ENCODE data around the gene TMEM204. TPM values are rescaled to one million over a fixed set of nuclear protein-coding genes. Genes with fewer than 3 reads are reported as not detected.

TMEM204 gene
- total RNA-seq, 5 donors from 2014 or later (not counting 1 experiment from before 2014, with no cell fraction given) = 33.1 to 158 (median 115) TPM

GRCh38 chr16:1559446-1559975 is 26.0 kb downstream of the TMEM204 start:
- Mint-ChIP-seq H3K27me3 (no peaks in the 10 kb centered on the region), H3K27ac (peak overlapping the region; percentile 89 to 90), H3K4me3 (peak overlapping the region; percentile 7 to 68 (median 23)), H3K9me3 (no peaks in the 10 kb centered on the region), H3K36me3 (peaks cover 10% of the 10 kb centered on the region), H3K4me1 (peaks cover 39 to 57% (median 48%) of the 10 kb centered on the region in 3 donors)
- 60% methylated on average over 12 of the region's 18 CpGs for WGBS (ENCODE audit: insufficient coverage)
- H3K27me3 ChIP-seq (replicated peaks in 1 of 2; ENCODE audit: control insufficient read depth in 2 of 2, extremely low read depth in 1 of 2, insufficient read depth in 2 of 2, low read length in 1 of 2) = no peaks in the 10 kb centered on the region
- peaks cover 13 to 30% of the 10 kb centered on the region in 2 donors for H3K36me3 ChIP-seq (ENCODE audit: control insufficient read depth in 2 of 2, extremely low read depth in 1 of 2, insufficient read depth in 1 of 2, low read length in 1 of 2)
- POLR2A ChIA-PET = no interaction called here
- DNase-seq (peak in 32 of 35 experiments; percentile 19 to 64 (median 38)), ATAC-seq (replicated peaks in 1 of 4) (peak; percentile 72 to 96 (median 89))
- H3K4me1 ChIP-seq (ENCODE audit: control insufficient read depth in 1 of 2, extremely low read depth in 1 of 2, insufficient read depth in 2 of 2, low read length in 2 of 2) = peaks cover 8 to 41% of the 10 kb centered on the region in 2 experiments
- peak overlapping the region; percentile 88 for H3K27ac ChIP-seq (ENCODE audit: low read length)
- CTCF ChIA-PET = interaction anchor here (0.5 to 0.7 kb wide), 4 partner anchors 50 to 578 kb away, joined by 3 to 7 read pairs (median 3); no protein-coding TSS in a partner anchor
- no peak overlapping the region for H3K4me3 ChIP-seq (ENCODE audit: control insufficient read depth in 1 of 2, extremely low read depth in 1 of 2, low read length in 1 of 2)
- no peaks in the 10 kb centered on the region for H3K9me3 ChIP-seq

GRCh38 chr16:1560153-1560552 is 26.7 kb downstream of the TMEM204 start:
- Histone ChIP-seq H3K27ac (ENCODE audit: low read length) (peak overlapping the region; percentile 88), H3K27me3 (replicated peaks in 1 of 2; ENCODE audit: control insufficient read depth in 2 of 2, extremely low read depth in 1 of 2, insufficient read depth in 2 of 2, low read length in 1 of 2) (no peaks in the 10 kb centered on the region), H3K4me1 (ENCODE audit: control insufficient read depth in 1 of 2, extremely low read depth in 1 of 2, insufficient read depth in 2 of 2, low read length in 2 of 2) (peaks cover 8 to 41% of the 10 kb centered on the region in 2 experiments), H3K4me3 (ENCODE audit: control insufficient read depth in 1 of 2, extremely low read depth in 1 of 2, low read length in 1 of 2) (no peak overlapping the region), H3K9me3 (no peaks in the 10 kb centered on the region), H3K36me3 (ENCODE audit: control insufficient read depth in 2 of 2, extremely low read depth in 1 of 2, insufficient read depth in 1 of 2, low read length in 1 of 2) (peaks cover 13 to 24% of the 10 kb centered on the region in 2 donors)
- DNase-seq (no peak), ATAC-seq (replicated peaks in 1 of 4) (no peak)
- H3K27me3 Mint-ChIP-seq = no peaks in the 10 kb centered on the region
- H3K9me3 Mint-ChIP-seq = no peaks in the 10 kb centered on the region
- peaks cover 43 to 57% (median 48%) of the 10 kb centered on the region in 3 donors for H3K4me1 Mint-ChIP-seq
- peak overlapping the region in 1 of 3 donors; percentile 68 for H3K4me3 Mint-ChIP-seq
- POLR2A ChIA-PET = no interaction called here
- H3K36me3 Mint-ChIP-seq = peaks cover 6% of the 10 kb centered on the region
- 95% methylated on average over 14 of the region's 15 CpGs for WGBS (ENCODE audit: insufficient coverage)
- H3K27ac Mint-ChIP-seq = peak overlapping the region; percentile 89 to 90
- CTCF ChIA-PET = interaction anchor here in 1 of 2 donors (0.6 kb wide), 1 partner anchor 50 kb away, joined by 3 read pairs; no protein-coding TSS in a partner anchor

GRCh38 chr16:1560866-1561265 is 27.4 kb downstream of the TMEM204 start:
- Histone ChIP-seq H3K36me3 (ENCODE audit: control insufficient read depth in 2 of 2, extremely low read depth in 1 of 2, insufficient read depth in 1 of 2, low read length in 1 of 2) (peaks cover 13 to 18% of the 10 kb centered on the region in 2 donors), H3K27me3 (replicated peaks in 1 of 2; ENCODE audit: control insufficient read depth in 2 of 2, extremely low read depth in 1 of 2, insufficient read depth in 2 of 2, low read length in 1 of 2) (no peaks in the 10 kb centered on the region), H3K27ac (ENCODE audit: low read length) (peak overlapping the region; percentile 88), H3K4me3 (ENCODE audit: control insufficient read depth in 1 of 2, extremely low read depth in 1 of 2, low read length in 1 of 2) (no peak overlapping the region), H3K4me1 (ENCODE audit: control insufficient read depth in 1 of 2, extremely low read depth in 1 of 2, insufficient read depth in 2 of 2, low read length in 2 of 2) (peaks cover 8 to 41% of the 10 kb centered on the region in 2 experiments), H3K9me3 (no peaks in the 10 kb centered on the region)
- DNase-seq = no peak
- peak overlapping the region in 2 of 3 donors; percentile 29 to 68 for H3K4me3 Mint-ChIP-seq
- H3K9me3 Mint-ChIP-seq = no peaks in the 10 kb centered on the region
- WGBS (ENCODE audit: insufficient coverage) = 80% methylated on average over 10 of the region's 12 CpGs
- H3K27me3 Mint-ChIP-seq = no peaks in the 10 kb centered on the region
- CTCF ChIA-PET = interaction anchor here in 1 of 2 donors (0.5 kb wide), 1 partner anchor 40 kb away, joined by 4 read pairs; no protein-coding TSS in a partner anchor
- peaks cover 43 to 57% (median 48%) of the 10 kb centered on the region in 3 donors for H3K4me1 Mint-ChIP-seq
- POLR2A ChIA-PET = no interaction called here
- ATAC-seq (replicated peaks in 1 of 4) = no peak
- H3K36me3 Mint-ChIP-seq = no peaks in the 10 kb centered on the region
- peak overlapping the region; percentile 89 to 90 for H3K27ac Mint-ChIP-seq

- WGBS (ENCODE audit: insufficient coverage) = 70% methylated on average over 2 of the region's 7 CpGs
- ChIA-PET CTCF (interaction anchor here in 1 of 2 donors (0.5 kb wide), 1 partner anchor 40 kb away, joined by 4 read pairs; no protein-coding TSS in a partner anchor), POLR2A (no interaction called here)
- H3K4me1 Mint-ChIP-seq = peaks cover 43 to 57% (median 48%) of the 10 kb centered on the region in 3 donors
- H3K4me3 Mint-ChIP-seq = peak overlapping the region in 1 of 3 donors; percentile 68
- Histone ChIP-seq H3K4me3 (ENCODE audit: control insufficient read depth in 1 of 2, extremely low read depth in 1 of 2, low read length in 1 of 2) (no peak overlapping the region), H3K36me3 (ENCODE audit: control insufficient read depth in 2 of 2, extremely low read depth in 1 of 2, insufficient read depth in 1 of 2, low read length in 1 of 2) (peaks cover 11 to 14% of the 10 kb centered on the region in 2 donors), H3K27me3 (replicated peaks in 1 of 2; ENCODE audit: control insufficient read depth in 2 of 2, extremely low read depth in 1 of 2, insufficient read depth in 2 of 2, low read length in 1 of 2) (no peaks in the 10 kb centered on the region), H3K27ac (ENCODE audit: low read length) (peak overlapping the region; percentile 42), H3K4me1 (ENCODE audit: control insufficient read depth in 1 of 2, extremely low read depth in 1 of 2, insufficient read depth in 2 of 2, low read length in 2 of 2) (peaks cover 8 to 41% of the 10 kb centered on the region in 2 experiments), H3K9me3 (no peaks in the 10 kb centered on the region)
- no peaks in the 10 kb centered on the region for H3K27me3 Mint-ChIP-seq
- no peaks in the 10 kb centered on the region for H3K9me3 Mint-ChIP-seq
- H3K36me3 Mint-ChIP-seq = no peaks in the 10 kb centered on the region
- ATAC-seq (replicated peaks in 1 of 4) (no peak), DNase-seq (no peak)
- H3K27ac Mint-ChIP-seq = peak overlapping the region; percentile 89 to 90
These were observed 27.8 kb downstream of the TMEM204 start for GRCh38 chr16:1561266-1561665.

GRCh38 chr16:1561836-1562235 is 28.4 kb downstream of the TMEM204 start:
- H3K4me3 Mint-ChIP-seq = peak overlapping the region in 1 of 3 donors; percentile 68

GRCh38 chr16:1563786-1564185 is 30.3 kb downstream of the TMEM204 start:
- no peak overlapping the region for H3K4me3 Mint-ChIP-seq

More at GRCh38 chr16:1561836-1562235, 28.4 kb downstream of the TMEM204 start:
- POLR2A ChIA-PET = no interaction called here
- peak overlapping the region; percentile 89 to 90 for H3K27ac Mint-ChIP-seq
- no peaks in the 10 kb centered on the region for H3K27me3 Mint-ChIP-seq
- DNase-seq (no peak), ATAC-seq (replicated peaks in 1 of 4) (no peak)
- H3K4me3 ChIP-seq (ENCODE audit: control insufficient read depth in 1 of 2, extremely low read depth in 1 of 2, low read length in 1 of 2) = no peak overlapping the region
- H3K36me3 Mint-ChIP-seq = no peaks in the 10 kb centered on the region
- peak overlapping the region; percentile 42 for H3K27ac ChIP-seq (ENCODE audit: low read length)
- no peaks in the 10 kb centered on the region for H3K9me3 Mint-ChIP-seq
- CTCF ChIA-PET = no interaction called here
- WGBS (ENCODE audit: insufficient coverage) = 91% methylated on average over 8 of the region's 14 CpGs
- peaks cover 43 to 57% (median 46%) of the 10 kb centered on the region in 3 donors for H3K4me1 Mint-ChIP-seq
- H3K4me1 ChIP-seq (ENCODE audit: control insufficient read depth in 1 of 2, extremely low read depth in 1 of 2, insufficient read depth in 2 of 2, low read length in 2 of 2) = peaks cover 8 to 41% of the 10 kb centered on the region in 2 experiments
- no peaks in the 10 kb centered on the region for H3K27me3 ChIP-seq (replicated peaks in 1 of 2; ENCODE audit: control insufficient read depth in 2 of 2, extremely low read depth in 1 of 2, insufficient read depth in 2 of 2, low read length in 1 of 2)
- peaks cover 11% of the 10 kb centered on the region in 2 donors for H3K36me3 ChIP-seq (ENCODE audit: control insufficient read depth in 2 of 2, extremely low read depth in 1 of 2, insufficient read depth in 1 of 2, low read length in 1 of 2)
- H3K9me3 ChIP-seq = no peaks in the 10 kb centered on the region

More at GRCh38 chr16:1563786-1564185, 30.3 kb downstream of the TMEM204 start:
- no peak overlapping the region for H3K4me3 ChIP-seq (ENCODE audit: control insufficient read depth in 1 of 2, extremely low read depth in 1 of 2, low read length in 1 of 2)
- no peak overlapping the region for H3K27ac Mint-ChIP-seq
- H3K27me3 ChIP-seq (replicated peaks in 1 of 2; ENCODE audit: control insufficient read depth in 2 of 2, extremely low read depth in 1 of 2, insufficient read depth in 2 of 2, low read length in 1 of 2) = no peaks in the 10 kb centered on the region
- no peaks in the 10 kb centered on the region for H3K9me3 Mint-ChIP-seq
- DNase-seq (no peak), ATAC-seq (replicated peaks in 1 of 4) (no peak)
- peaks cover 8 to 41% of the 10 kb centered on the region in 2 experiments for H3K4me1 ChIP-seq (ENCODE audit: control insufficient read depth in 1 of 2, extremely low read depth in 1 of 2, insufficient read depth in 2 of 2, low read length in 2 of 2)
- H3K27me3 Mint-ChIP-seq = no peaks in the 10 kb centered on the region
- 96% methylated on average over 18 of the region's 20 CpGs for WGBS (ENCODE audit: insufficient coverage)
- CTCF ChIA-PET = no interaction called here
- H3K36me3 Mint-ChIP-seq = no peaks in the 10 kb centered on the region
- H3K9me3 ChIP-seq = no peaks in the 10 kb centered on the region
- H3K4me1 Mint-ChIP-seq = peaks cover 36 to 48% (median 40%) of the 10 kb centered on the region in 3 donors
- POLR2A ChIA-PET = interaction anchor here in 1 of 2 donors (0.6 kb wide), 1 partner anchor 15 kb away, joined by 3 read pairs; no protein-coding TSS in a partner anchor
- H3K36me3 ChIP-seq (ENCODE audit: control insufficient read depth in 2 of 2, extremely low read depth in 1 of 2, insufficient read depth in 1 of 2, low read length in 1 of 2) = no peaks in the 10 kb centered on the region
- no peak overlapping the region for H3K27ac ChIP-seq (ENCODE audit: low read length)

Measured in T-cell (primary cell).